ENCODE data around the gene PIGR.
A peak's percentile ranks its signal among the peaks of the same experiment; 100 is the strongest.

PIGR gene

GRCh38 chr1:206946261-206946660, at the start of gene PIGR:
PIGR (minus strand) TSS chr1:206946466; CDS start chr1:206940531, 5,935 bp downstream.
- no peak for DNase-seq

GRCh38 chr1:206992790-206993189, 46.5 kb upstream of the PIGR start:
- DNase-seq, result no peak

DNA sequence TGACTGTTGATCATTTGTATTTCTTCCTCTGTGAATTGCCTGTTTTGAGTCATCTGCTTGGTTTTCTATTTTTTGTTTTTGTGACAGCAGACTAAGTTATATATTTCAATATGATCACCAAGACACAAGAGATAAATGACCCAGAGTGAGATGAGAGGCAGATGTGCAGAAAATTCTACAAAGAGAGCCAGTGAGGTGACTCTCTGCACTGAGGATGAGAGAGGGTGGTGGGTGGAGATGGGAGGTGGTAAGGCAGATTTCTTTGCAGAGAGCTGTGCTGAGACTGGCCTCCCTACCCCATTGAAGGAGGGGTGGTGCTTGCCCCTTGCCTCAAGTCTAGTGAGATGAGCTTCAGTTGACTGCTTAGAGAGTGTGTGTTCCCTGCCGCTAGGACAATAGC, 41.6 kb upstream of the PIGR start:
- DNase-seq, result no peak

- no peak for DNase-seq
These were observed 40.6 kb upstream of the PIGR start for GRCh38 chr1:206986885-206987284.

DNA sequence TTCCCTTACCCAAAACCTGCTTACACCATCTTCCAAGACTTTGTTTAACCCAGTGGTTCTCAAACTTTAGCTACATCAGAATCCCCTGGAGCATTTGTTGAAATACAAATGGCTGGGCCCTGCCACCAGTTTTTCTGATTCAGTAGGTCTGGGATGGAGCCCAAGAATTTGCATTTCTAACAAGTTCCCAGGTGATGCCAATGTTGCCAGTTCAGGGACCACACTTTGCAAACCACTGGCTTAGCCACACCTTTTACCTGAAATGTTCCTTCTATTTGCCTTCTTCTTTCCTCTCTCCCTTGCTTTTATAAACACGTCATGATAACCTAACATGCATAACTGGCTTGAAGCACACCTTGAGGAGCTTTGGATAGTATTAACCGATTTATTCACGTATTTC, 40.1 kb upstream of the PIGR start:
- no peak for DNase-seq

DNA sequence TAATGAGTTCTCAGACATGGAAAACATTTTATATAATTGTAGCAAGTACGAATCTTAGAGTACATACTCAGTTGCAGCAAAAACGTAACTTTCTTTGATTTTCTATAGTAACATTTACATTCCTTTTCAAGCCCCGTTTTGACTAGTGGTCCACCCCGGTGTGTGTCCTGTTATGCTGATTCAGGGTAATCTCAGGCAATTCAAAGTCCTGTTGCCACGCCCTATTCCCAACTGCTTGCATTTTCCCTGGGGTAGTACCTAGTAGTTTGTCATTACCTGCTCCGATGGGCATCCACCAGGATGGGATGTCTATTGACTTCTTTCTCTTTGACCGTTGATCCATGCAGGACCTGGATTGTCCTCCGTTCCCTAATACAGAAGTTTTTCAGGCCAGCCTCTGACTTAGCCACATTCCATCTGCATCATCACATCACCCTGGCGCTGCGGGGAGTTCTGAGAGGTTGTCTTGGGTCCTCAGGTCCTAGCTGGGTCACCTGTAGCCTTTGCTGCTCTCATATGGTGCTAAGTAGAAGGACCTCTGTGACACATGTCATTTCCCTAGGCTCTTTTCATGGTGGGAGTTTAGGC, 39.0 kb upstream of the PIGR start:
- no peak for DNase-seq

DNA sequence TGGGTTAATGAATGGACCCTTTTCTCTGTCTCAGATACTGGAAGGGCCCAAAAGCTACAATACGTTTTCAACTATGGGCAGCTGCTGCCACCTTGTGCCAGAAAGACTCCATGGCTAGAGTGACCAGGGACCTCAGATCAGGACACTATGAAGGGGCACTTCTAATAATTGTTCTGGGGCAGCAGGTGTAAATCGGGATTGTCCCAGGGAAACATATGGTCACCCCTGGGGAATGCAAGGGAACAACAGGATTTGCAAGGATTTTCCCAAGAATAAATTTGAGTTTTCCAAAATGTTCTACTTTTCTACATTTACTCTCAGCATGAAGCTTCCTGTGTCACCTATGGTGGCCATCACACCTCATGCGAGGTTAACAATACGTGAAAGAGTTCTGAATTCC, 36.0 kb upstream of the PIGR start:
- peak in 1 of 2 experiments; percentile 66 for DNase-seq

- DNase-seq, result peak in 1 of 2 experiments; percentile 33
These were observed 33.2 kb upstream of the PIGR start for GRCh38 chr1:206979379-206980043.

DNA sequence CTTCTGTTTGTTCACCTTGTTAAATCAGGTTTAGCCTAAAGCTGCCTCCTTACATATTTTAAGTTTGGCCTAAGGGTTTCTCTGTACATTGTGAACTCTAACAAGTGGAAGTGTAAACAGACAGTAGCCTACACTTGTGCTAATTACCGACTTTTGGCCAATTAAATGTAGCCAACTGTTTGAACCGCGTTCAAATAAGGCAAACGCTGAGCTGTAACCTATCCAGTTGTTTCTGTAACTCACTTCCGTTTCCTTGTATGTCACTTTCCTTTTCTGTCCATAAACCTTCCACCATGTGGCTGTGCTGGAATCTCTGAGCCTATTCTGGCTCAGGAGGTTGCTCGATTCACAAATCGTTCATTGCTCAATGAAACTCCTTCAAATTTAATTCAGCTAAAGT, 32.0 kb upstream of the PIGR start:
- no peak for DNase-seq

DNA sequence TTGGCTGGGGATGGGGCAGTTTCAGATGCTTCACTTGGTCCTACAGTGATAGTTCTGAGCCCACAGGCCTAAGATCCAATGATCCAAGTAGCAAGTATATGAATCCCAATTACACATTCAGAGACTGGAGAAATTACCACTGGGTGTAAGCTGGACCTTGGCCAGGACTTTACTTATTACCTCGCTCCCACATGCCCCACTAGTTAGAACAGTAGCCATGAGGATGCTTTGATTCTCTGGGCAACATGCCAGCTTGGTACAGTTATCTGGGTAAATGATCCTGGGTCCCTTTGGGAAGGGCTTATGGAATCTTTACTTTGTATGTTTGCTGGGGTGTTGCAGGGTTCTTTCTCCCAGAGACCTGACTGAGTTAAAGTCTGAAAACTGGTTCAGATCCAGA, 29.0 kb upstream of the PIGR start:
- peak in 1 of 2 experiments; percentile 12 for DNase-seq

- DNase-seq, result no peak
These were observed 27.9 kb upstream of the PIGR start for GRCh38 chr1:206974140-206974539.

DNA sequence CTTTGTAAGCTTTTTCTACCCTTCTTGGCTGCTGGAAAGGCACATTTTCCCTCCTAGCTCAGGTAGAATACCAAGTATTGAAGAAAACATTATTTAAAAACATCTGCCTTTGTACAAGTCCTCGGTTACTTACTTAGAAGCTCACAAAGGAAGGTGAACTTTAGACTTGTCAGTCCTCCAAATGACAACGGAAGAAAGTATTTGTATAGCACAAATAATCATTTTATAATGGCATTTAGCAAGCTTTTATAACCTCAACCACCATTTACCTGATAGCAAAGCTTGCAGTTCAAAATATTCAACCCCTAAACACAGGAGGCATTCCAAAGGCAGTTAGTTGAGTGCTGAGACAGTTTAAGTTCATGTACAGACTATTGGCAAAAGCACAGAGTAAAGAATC, 26.5 kb upstream of the PIGR start:
- DNase-seq, result no peak

DNA sequence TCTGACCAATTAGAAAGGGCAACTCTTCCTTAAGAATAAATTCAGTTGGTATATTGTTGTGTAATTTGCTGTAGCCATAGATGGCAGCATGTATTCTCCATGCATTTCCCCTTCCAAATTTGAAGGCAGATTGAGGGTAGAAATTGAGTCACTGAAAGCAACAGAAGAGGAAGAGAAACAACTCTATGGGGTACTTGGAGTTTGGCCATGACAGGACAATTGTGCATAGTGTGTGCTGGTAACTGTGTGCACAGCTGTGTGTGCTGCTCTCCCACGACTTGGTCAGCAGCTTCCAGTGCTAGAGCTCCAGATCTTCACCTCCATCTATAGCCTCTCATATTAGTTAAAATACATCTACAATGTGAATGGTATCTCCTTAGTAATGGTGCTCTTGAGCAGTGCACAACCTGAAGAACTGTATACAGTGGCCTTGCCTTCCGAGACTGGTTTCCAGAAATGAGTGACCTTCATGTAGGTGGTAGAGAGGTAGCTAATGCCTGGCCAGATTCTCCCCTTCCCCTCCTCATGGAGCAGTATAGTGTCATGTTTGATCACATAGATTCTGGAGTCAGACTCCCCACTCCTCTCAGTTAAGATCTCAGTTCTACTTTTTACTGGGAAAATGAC, 24.9 kb upstream of the PIGR start:
- no peak for DNase-seq

DNA sequence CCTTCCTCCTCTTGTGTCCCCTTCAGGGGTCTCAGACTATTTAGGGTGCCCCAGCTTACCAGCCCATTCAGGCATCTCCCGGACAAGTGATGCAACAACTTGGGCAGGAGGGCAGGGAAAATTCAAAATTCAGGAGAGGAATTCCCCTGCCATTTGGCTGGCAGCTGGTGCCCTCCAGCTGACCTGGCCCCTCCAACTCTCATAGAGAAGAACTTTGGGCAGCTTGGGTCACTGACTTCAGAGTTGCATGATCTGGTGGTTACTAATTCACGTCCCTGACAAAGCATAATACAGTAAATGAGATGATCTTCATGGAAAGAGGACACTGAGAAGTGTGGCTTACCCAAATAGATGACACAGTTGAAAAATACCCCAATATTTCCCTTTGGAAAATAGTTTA, 24.2 kb upstream of the PIGR start, which contains the start of gene FCAMR:
Gene FCAMR, minus strand, starts transcription at position 15 of the 400 bp plus-strand sequence. CDS start 335 bp downstream, outside the sequence.
- no peak for DNase-seq

DNA sequence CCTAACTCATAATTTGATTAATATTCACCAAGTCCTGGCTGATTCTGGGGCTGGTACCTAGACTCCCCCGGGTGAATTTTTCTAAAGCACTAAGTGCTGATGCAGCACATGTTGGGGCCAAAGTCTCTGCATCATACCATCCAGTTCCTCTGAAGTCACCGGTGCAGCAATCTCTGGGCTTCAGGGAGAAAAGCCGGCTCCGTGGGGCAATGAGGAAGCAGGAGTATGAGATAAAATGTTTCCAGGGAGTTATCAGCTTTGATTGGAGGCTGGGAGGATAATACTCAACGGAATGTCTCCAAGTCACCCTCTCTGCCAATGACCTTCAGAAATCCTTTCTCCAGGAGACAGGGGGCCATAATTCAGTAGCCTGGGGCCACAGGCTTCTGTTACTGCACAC, 22.8 kb upstream of the PIGR start:
- no peak for DNase-seq

GRCh38 chr1:206967096-206967849, 21.0 kb upstream of the PIGR start:
- DNase-seq, result no peak

- no peak for DNase-seq
These were observed 19.5 kb upstream of the PIGR start for GRCh38 chr1:206965781-206966180.

GRCh38 chr1:206963740-206964139, 17.5 kb upstream of the PIGR start:
- DNase-seq, result no peak

GRCh38 chr1:206963119-206963712, 16.9 kb upstream of the PIGR start:
- no peak for DNase-seq

DNA sequence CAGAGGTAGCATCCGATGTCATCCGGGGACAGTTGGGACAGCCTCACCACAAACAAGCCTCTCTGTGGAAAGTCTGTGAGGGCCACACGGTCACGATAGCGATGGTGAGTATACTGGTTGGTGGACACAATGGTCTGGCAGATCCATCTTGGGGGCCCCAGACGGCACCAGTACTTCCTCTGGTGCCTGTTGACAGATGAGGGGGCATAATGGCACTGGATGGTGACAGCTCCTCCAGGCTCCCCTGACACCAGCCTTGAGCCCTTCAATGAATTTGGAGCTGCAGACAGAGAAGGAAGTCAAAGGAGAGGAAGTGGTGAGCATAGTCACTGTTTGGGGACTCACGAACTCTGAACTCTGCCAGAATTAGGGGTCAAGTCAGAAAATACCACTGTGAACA, 16.0 kb upstream of the PIGR start:
- DNase-seq, result no peak

GRCh38 chr1:206961668-206962067, 15.4 kb upstream of the PIGR start:
- no peak for DNase-seq

GRCh38 chr1:206960676-206961386, 14.6 kb upstream of the PIGR start:
- DNase-seq, result no peak

DNA sequence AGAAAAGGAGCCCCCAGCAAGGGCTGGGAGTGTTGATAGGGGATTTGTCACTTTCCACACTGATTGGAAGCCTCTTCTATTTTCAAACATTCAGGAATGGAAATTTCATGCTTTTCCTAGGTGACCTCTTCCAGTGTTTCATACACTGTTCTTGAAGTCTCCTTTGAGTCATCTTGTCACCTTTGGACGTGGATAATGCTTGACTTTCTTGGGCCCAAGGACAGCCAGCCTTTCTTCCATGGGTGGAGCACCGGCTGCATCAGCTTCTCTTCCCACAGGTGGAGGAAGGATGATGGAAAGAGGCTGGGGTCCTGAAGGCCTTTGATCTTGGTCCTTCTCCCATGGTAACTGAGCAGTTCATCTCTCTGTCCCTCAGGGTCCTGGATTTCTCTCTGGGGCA, 11.9 kb upstream of the PIGR start:
- no peak for DNase-seq
